ENCODE data around the gene GLTP.

- TF ChIP-seq RAD21 (IDR thresholded peaks at IDR 0.05; ENCODE audit: low read length): no peak
- TF ChIP-seq, protein P1, sequence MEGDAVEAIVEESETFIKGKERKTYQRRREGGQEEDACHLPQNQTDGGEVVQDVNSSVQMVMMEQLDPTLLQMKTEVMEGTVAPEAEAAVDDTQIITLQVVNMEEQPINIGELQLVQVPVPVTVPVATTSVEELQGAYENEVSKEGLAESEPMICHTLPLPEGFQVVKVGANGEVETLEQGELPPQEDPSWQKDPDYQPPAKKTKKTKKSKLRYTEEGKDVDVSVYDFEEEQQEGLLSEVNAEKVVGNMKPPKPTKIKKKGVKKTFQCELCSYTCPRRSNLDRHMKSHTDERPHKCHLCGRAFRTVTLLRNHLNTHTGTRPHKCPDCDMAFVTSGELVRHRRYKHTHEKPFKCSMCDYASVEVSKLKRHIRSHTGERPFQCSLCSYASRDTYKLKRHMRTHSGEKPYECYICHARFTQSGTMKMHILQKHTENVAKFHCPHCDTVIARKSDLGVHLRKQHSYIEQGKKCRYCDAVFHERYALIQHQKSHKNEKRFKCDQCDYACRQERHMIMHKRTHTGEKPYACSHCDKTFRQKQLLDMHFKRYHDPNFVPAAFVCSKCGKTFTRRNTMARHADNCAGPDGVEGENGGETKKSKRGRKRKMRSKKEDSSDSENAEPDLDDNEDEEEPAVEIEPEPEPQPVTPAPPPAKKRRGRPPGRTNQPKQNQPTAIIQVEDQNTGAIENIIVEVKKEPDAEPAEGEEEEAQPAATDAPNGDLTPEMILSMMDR (conservative IDR thresholded peaks at IDR 0.05; ENCODE audit: low read depth, low read length): no peak
- no peak for TF ChIP-seq BHLHE40 (IDR thresholded peaks at IDR 0.05; ENCODE audit: low read depth, low read length)
These were observed 49.0 kb downstream of the GLTP start for GRCh38 chr12:109831365-109831764.
